ELR (cell line): ENCODE measurements around the gene PMM2.
A peak's percentile ranks its signal among the peaks of the same experiment; 100 is the strongest.

ENCODE experiments used
- DNase-seq: peaks from one replicate; pipeline ENCODE4 v3.0.0-alpha.2; 2015; ENCODE audit warnings: low read depth

PMM2 gene

GRCh38 chr16:8851761-8852403 lies 54.2 kb downstream of the PMM2 start:
- DNase-seq: no peak

- DNase-seq: peak; percentile 37
These were observed 54.9 kb downstream of the PMM2 start for GRCh38 chr16:8852534-8852933.

- DNase-seq: no peak
These were observed 55.5 kb downstream of the PMM2 start for GRCh38 chr16:8853150-8853549.

GRCh38 chr16:8853611-8854010 lies 56.0 kb downstream of the PMM2 start:
- DNase-seq: no peak

- no peak for DNase-seq
These were observed 56.8 kb downstream of the PMM2 start for GRCh38 chr16:8854298-8854948.

- DNase-seq: no peak
These were observed 57.6 kb downstream of the PMM2 start for GRCh38 chr16:8855051-8855786.

- no peak for DNase-seq
These were observed 58.3 kb downstream of the PMM2 start for GRCh38 chr16:8855972-8856371.

GRCh38 chr16:8858994-8859912 lies 61.6 kb downstream of the PMM2 start:
- no peak for DNase-seq

- DNase-seq: peak; percentile 45
These were observed 62.6 kb downstream of the PMM2 start for GRCh38 chr16:8859913-8860881.

- DNase-seq: no peak
These were observed 64.1 kb downstream of the PMM2 start for GRCh38 chr16:8861563-8862308.

GRCh38 chr16:8862309-8863130 lies 64.9 kb downstream of the PMM2 start:
- DNase-seq: no peak

- DNase-seq: no peak
These were observed 66.2 kb downstream of the PMM2 start for GRCh38 chr16:8863594-8864424.

- DNase-seq: no peak
These were observed 67.0 kb downstream of the PMM2 start for GRCh38 chr16:8864480-8865110.

GRCh38 chr16:8865145-8865882 lies 67.7 kb downstream of the PMM2 start:
- DNase-seq: no peak

- DNase-seq: no peak
These were observed 68.7 kb downstream of the PMM2 start for GRCh38 chr16:8866118-8866883.

GRCh38 chr16:8866884-8867215 lies 69.2 kb downstream of the PMM2 start:
- DNase-seq: no peak
